ENCODE measurements around the gene COQ8B. TPM values are rescaled to one million over a fixed set of nuclear protein-coding genes. Genes with fewer than 3 reads are reported as not detected.

Gene COQ8B
- total and polyA plus RNA-seq, 4 donors, result 20.5 to 79.8 (median 32.8) TPM

- intact Hi-C loops (cut with DNase I), result no loop called here
- Histone ChIP-seq H3K27me3 (ENCODE audit: control insufficient read depth in 1 of 2, insufficient read depth in 2 of 2, low read length in 1 of 2) (no peaks in the 10 kb centered on the region), H3K27ac (ENCODE audit: low read depth in 1 of 2, low read length in 2 of 2) (peak overlapping the region in 1 of 2 donors; percentile 53), H3K9me3 (ENCODE audit: control insufficient read depth, low read length) (no peaks in the 10 kb centered on the region), H3K4me1 (ENCODE audit: control insufficient read depth in 1 of 2, insufficient read depth in 2 of 2, low read length in 2 of 2) (no peaks in the 10 kb centered on the region), H3K36me3 (ENCODE audit: control insufficient read depth in 1 of 2, insufficient read depth in 2 of 2, low read length in 1 of 2) (peaks cover 2 to 10% of the 10 kb centered on the region in 2 donors), H3K4me3 (ENCODE audit: low read length in 2 of 2) (no peak overlapping the region)
- WGBS, 2 donors, result 69 to 71% methylated on average over 14 of the region's 14 CpGs
- DNase-seq, result no peak
- ATAC-seq (ENCODE audit: low FRiP score), result no peak
These were observed 29.7 kb downstream of the COQ8B start for GRCh38 chr19:40686882-40687524.

- peaks cover 2 to 14% of the 10 kb centered on the region in 2 donors for H3K36me3 ChIP-seq (ENCODE audit: control insufficient read depth in 1 of 2, insufficient read depth in 2 of 2, low read length in 1 of 2)
- 65 to 76% methylated on average over 6 of the region's 6 CpGs for WGBS, 2 donors
- H3K9me3 ChIP-seq (ENCODE audit: control insufficient read depth, low read length), result no peaks in the 10 kb centered on the region
- DNase-seq, result no peak
- H3K27ac ChIP-seq (ENCODE audit: low read depth in 1 of 2, low read length in 2 of 2), result no peak overlapping the region
- no peak for ATAC-seq (ENCODE audit: low FRiP score)
- no peaks in the 10 kb centered on the region for H3K4me1 ChIP-seq (ENCODE audit: control insufficient read depth in 1 of 2, insufficient read depth in 2 of 2, low read length in 2 of 2)
- H3K4me3 ChIP-seq (ENCODE audit: low read length in 2 of 2), result no peak overlapping the region
- H3K27me3 ChIP-seq (ENCODE audit: control insufficient read depth in 1 of 2, insufficient read depth in 2 of 2, low read length in 1 of 2), result no peaks in the 10 kb centered on the region
- intact Hi-C loops (cut with DNase I), result no loop called here
These were observed 31.1 kb downstream of the COQ8B start for GRCh38 chr19:40685563-40685962.

GRCh38 chr19:40685016-40685526 is 31.6 kb downstream of the COQ8B start:
- ATAC-seq (ENCODE audit: low FRiP score), result no peak
- no peaks in the 10 kb centered on the region for H3K4me1 ChIP-seq (ENCODE audit: control insufficient read depth in 1 of 2, insufficient read depth in 2 of 2, low read length in 2 of 2)
- 82 to 85% methylated on average over 3 of the region's 3 CpGs for WGBS, 2 donors
- DNase-seq, result no peak
- no peaks in the 10 kb centered on the region for H3K27me3 ChIP-seq (ENCODE audit: control insufficient read depth in 1 of 2, insufficient read depth in 2 of 2, low read length in 1 of 2)
- intact Hi-C loops (cut with DNase I), result no loop called here
- H3K27ac ChIP-seq (ENCODE audit: low read depth in 1 of 2, low read length in 2 of 2), result no peak overlapping the region
- peaks cover 2 to 14% of the 10 kb centered on the region in 2 donors for H3K36me3 ChIP-seq (ENCODE audit: control insufficient read depth in 1 of 2, insufficient read depth in 2 of 2, low read length in 1 of 2)
- H3K9me3 ChIP-seq (ENCODE audit: control insufficient read depth, low read length), result no peaks in the 10 kb centered on the region
- no peak overlapping the region for H3K4me3 ChIP-seq (ENCODE audit: low read length in 2 of 2)

- Histone ChIP-seq H3K27me3 (ENCODE audit: control insufficient read depth in 1 of 2, insufficient read depth in 2 of 2, low read length in 1 of 2) (no peaks in the 10 kb centered on the region), H3K27ac (ENCODE audit: low read depth in 1 of 2, low read length in 2 of 2) (no peak overlapping the region), H3K4me1 (ENCODE audit: control insufficient read depth in 1 of 2, insufficient read depth in 2 of 2, low read length in 2 of 2) (no peaks in the 10 kb centered on the region), H3K36me3 (ENCODE audit: control insufficient read depth in 1 of 2, insufficient read depth in 2 of 2, low read length in 1 of 2) (peaks cover 2 to 14% of the 10 kb centered on the region in 2 donors), H3K4me3 (ENCODE audit: low read length in 2 of 2) (no peak overlapping the region), H3K9me3 (ENCODE audit: control insufficient read depth, low read length) (no peaks in the 10 kb centered on the region)
- DNase-seq (no peak), ATAC-seq (ENCODE audit: low FRiP score) (no peak)
- 94 to 95% methylated on average over 32 of the region's 32 CpGs for WGBS, 2 donors
- intact Hi-C loops (cut with DNase I), result no loop called here
These were observed 32.4 kb downstream of the COQ8B start for GRCh38 chr19:40684280-40684679.

GRCh38 chr19:40683437-40683836 is 33.2 kb downstream of the COQ8B start:
- intact Hi-C loops (cut with DNase I), result no loop called here
- WGBS, 2 donors, result 87 to 88% methylated on average over 9 of the region's 9 CpGs

GRCh38 chr19:40682431-40682964 is 34.2 kb downstream of the COQ8B start:
- no peak overlapping the region for H3K4me3 ChIP-seq (ENCODE audit: low read length in 2 of 2)
- ATAC-seq (ENCODE audit: low FRiP score) (no peak), DNase-seq (no peak)
- no peaks in the 10 kb centered on the region for H3K4me1 ChIP-seq (ENCODE audit: control insufficient read depth in 1 of 2, insufficient read depth in 2 of 2, low read length in 2 of 2)
- no peaks in the 10 kb centered on the region for H3K27me3 ChIP-seq (ENCODE audit: control insufficient read depth in 1 of 2, insufficient read depth in 2 of 2, low read length in 1 of 2)
- no peaks in the 10 kb centered on the region for H3K9me3 ChIP-seq (ENCODE audit: control insufficient read depth, low read length)
- intact Hi-C loops (cut with DNase I), result no loop called here
- no peak overlapping the region for H3K27ac ChIP-seq (ENCODE audit: low read depth in 1 of 2, low read length in 2 of 2)
- 91 to 92% methylated on average over 18 of the region's 18 CpGs for WGBS, 2 donors
- H3K36me3 ChIP-seq (ENCODE audit: control insufficient read depth in 1 of 2, insufficient read depth in 2 of 2, low read length in 1 of 2), result peaks cover 2 to 14% of the 10 kb centered on the region in 2 donors

More at GRCh38 chr19:40683437-40683836, 33.2 kb downstream of the COQ8B start:
- DNase-seq, result no peak
- Histone ChIP-seq H3K9me3 (ENCODE audit: control insufficient read depth, low read length) (no peaks in the 10 kb centered on the region), H3K36me3 (ENCODE audit: control insufficient read depth in 1 of 2, insufficient read depth in 2 of 2, low read length in 1 of 2) (peaks cover 2 to 14% of the 10 kb centered on the region in 2 donors), H3K27ac (ENCODE audit: low read depth in 1 of 2, low read length in 2 of 2) (no peak overlapping the region), H3K4me1 (ENCODE audit: control insufficient read depth in 1 of 2, insufficient read depth in 2 of 2, low read length in 2 of 2) (no peaks in the 10 kb centered on the region), H3K4me3 (ENCODE audit: low read length in 2 of 2) (no peak overlapping the region), H3K27me3 (ENCODE audit: control insufficient read depth in 1 of 2, insufficient read depth in 2 of 2, low read length in 1 of 2) (no peaks in the 10 kb centered on the region)
- ATAC-seq (ENCODE audit: low FRiP score), result no peak

- Histone ChIP-seq H3K4me1 (ENCODE audit: control insufficient read depth in 1 of 2, insufficient read depth in 2 of 2, low read length in 2 of 2) (no peaks in the 10 kb centered on the region), H3K27me3 (ENCODE audit: control insufficient read depth in 1 of 2, insufficient read depth in 2 of 2, low read length in 1 of 2) (no peaks in the 10 kb centered on the region), H3K27ac (ENCODE audit: low read depth in 1 of 2, low read length in 2 of 2) (no peak overlapping the region), H3K36me3 (ENCODE audit: control insufficient read depth in 1 of 2, insufficient read depth in 2 of 2, low read length in 1 of 2) (peaks cover 2 to 14% of the 10 kb centered on the region in 2 donors), H3K9me3 (ENCODE audit: control insufficient read depth, low read length) (no peaks in the 10 kb centered on the region), H3K4me3 (ENCODE audit: low read length in 2 of 2) (no peak overlapping the region)
- intact Hi-C loops (cut with DNase I), result no loop called here
- DNase-seq (no peak), ATAC-seq (ENCODE audit: low FRiP score) (no peak)
- WGBS, 2 donors, result 87% methylated on average over 4 of the region's 4 CpGs
These were observed 35.6 kb downstream of the COQ8B start for GRCh38 chr19:40681039-40681438.

- peaks cover 4 to 19% of the 10 kb centered on the region in 2 donors for H3K36me3 ChIP-seq (ENCODE audit: control insufficient read depth in 1 of 2, insufficient read depth in 2 of 2, low read length in 1 of 2)
- H3K27me3 ChIP-seq (ENCODE audit: control insufficient read depth in 1 of 2, insufficient read depth in 2 of 2, low read length in 1 of 2), result no peaks in the 10 kb centered on the region
- no peak for DNase-seq
- 94 to 96% methylated on average over 23 of the region's 23 CpGs for WGBS, 2 donors
- H3K27ac ChIP-seq (ENCODE audit: low read depth in 1 of 2, low read length in 2 of 2), result no peak overlapping the region
- no peak overlapping the region for H3K4me3 ChIP-seq (ENCODE audit: low read length in 2 of 2)
- intact Hi-C loops (cut with DNase I), result no loop called here
- H3K4me1 ChIP-seq (ENCODE audit: control insufficient read depth in 1 of 2, insufficient read depth in 2 of 2, low read length in 2 of 2), result no peaks in the 10 kb centered on the region
- no peaks in the 10 kb centered on the region for H3K9me3 ChIP-seq (ENCODE audit: control insufficient read depth, low read length)
- no peak for ATAC-seq (ENCODE audit: low FRiP score)
These were observed 39.5 kb downstream of the COQ8B start for GRCh38 chr19:40677156-40677555.

- WGBS, 2 donors, result 86% methylated on average over 3 of the region's 3 CpGs
- Histone ChIP-seq H3K27me3 (ENCODE audit: control insufficient read depth in 1 of 2, insufficient read depth in 2 of 2, low read length in 1 of 2) (no peaks in the 10 kb centered on the region), H3K9me3 (ENCODE audit: control insufficient read depth, low read length) (no peaks in the 10 kb centered on the region), H3K4me3 (ENCODE audit: low read length in 2 of 2) (no peak overlapping the region), H3K36me3 (ENCODE audit: control insufficient read depth in 1 of 2, insufficient read depth in 2 of 2, low read length in 1 of 2) (peaks cover 4 to 15% of the 10 kb centered on the region in 2 donors), H3K4me1 (ENCODE audit: control insufficient read depth in 1 of 2, insufficient read depth in 2 of 2, low read length in 2 of 2) (no peaks in the 10 kb centered on the region), H3K27ac (ENCODE audit: low read depth in 1 of 2, low read length in 2 of 2) (no peak overlapping the region)
- ATAC-seq (ENCODE audit: low FRiP score) (no peak), DNase-seq (no peak)
- intact Hi-C loops (cut with DNase I), result no loop called here
These were observed 42.4 kb downstream of the COQ8B start for GRCh38 chr19:40674291-40674690.

Measured in aorta (tissue), 5 donors.